ENCODE data around the gene CXCL6.

Gene CXCL6

DNA sequence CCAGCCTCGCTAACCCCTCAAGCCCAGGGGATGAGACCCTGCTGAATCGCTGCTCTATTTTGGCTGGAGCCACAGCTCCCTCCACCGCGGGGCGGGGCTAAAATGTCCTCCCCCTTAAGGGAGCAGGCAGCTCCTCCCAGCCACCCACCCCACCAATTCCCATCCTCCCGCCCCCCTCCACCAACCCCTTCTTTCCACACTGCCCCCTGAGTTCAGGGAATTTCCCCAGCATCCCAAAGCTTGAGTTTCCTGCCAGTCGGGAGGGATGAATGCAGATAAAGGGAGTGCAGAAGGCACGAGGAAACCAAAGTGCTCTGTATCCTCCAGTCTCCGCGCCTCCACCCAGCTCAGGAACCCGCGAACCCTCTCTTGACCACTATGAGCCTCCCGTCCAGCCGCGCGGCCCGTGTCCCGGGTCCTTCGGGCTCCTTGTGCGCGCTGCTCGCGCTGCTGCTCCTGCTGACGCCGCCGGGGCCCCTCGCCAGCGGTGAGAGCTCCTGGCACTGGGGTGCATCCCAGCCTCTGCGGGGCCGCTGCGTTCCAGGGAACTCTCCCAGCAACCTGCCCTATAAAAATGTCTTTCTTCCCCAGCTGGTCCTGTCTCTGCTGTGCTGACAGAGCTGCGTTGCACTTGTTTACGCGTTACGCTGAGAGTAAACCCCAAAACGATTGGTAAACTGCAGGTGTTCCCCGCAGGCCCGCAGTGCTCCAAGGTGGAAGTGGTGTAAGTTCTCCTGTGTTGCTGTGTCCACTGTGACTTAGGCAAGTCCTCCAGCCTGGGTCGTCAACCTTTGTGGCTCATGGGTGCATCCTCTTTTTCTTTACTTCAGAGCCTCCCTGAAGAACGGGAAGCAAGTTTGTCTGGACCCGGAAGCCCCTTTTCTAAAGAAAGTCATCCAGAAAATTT is at the start of gene CXCL6:
CXCL6 (plus strand) TSS at position 306 of the 907 bp plus-strand sequence; CDS start at position 379, 73 bp downstream.
- DNase-seq (ENCODE audit: low read depth): no peak

DNA sequence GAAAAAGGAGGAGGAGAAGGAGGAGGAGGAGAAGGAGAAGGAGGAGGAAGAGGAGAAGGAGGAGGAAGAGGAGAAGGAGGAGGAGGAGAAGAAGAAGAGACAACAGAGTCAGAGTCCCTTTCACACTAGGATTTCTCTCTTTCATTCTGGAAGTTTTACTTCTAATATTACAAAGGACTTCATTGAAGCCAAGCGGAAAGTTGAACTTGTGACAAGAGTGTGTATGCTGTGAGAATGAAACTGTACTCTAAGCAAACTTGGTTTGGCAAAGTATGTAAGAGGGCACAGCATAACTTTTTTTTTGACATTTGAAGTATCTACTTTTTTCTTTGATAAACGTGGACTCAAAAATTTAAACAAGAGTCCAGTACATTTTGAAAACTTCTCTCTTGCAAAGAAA is 48.1 kb upstream of the CXCL6 start:
- no peak for DNase-seq (ENCODE audit: low read depth)

DNA sequence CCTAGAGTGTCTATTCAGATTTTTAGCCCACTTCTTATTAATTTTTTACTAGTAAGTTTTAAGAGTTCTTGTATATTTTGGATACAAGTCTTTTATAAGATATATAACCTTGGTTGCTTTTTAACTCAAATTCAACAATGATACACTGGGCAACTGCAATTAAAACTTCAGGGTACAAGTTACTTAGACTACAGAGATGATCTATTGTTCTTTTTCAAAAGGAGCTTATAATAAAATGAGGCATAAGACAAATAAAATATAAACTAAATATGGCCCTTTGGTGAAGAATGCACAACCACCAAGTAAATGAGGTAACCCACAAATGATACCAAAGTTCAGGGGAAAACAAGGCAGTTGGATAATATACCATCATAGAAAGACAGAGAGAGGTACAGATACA is 37.6 kb upstream of the CXCL6 start:
- no peak for DNase-seq (ENCODE audit: low read depth)

DNA sequence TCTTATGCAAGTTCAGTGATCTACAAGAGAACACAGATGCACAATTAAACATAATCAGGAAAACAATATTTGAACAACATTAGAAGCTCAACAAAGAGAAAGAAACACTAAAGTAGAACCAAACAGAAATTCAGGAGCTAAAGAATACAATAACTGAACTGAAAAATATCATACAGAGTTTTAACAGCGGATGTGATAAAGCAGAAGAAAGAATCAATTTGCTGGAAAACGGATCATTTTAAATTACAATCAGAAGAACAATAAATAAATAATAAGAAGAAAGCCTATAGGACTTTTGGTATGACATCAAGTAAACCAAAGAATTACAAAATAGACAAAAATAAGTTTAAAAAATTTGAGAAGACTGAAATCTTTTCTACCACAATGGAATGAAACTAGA is 36.3 kb upstream of the CXCL6 start:
- DNase-seq (ENCODE audit: low read depth): no peak

DNA sequence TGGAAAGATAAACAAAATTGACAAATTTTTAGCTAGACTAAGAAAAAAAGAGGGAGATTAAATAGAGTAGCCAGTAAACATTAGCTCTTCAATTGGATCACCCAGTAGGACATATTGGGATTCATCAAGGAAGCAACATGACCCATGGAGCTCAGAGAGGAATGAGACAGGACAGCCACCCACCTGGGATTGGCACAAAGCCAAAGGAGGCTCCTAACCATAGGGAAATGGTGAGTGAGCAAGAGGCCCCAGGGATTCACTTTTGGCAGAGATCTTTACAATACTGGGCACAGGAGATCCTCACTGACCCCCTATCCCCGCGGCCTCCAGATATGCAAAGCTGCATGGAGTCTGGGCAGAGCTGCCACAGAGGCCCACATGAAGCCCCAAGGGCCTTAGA is 34.8 kb upstream of the CXCL6 start:
- no peak for DNase-seq (ENCODE audit: low read depth)

DNA sequence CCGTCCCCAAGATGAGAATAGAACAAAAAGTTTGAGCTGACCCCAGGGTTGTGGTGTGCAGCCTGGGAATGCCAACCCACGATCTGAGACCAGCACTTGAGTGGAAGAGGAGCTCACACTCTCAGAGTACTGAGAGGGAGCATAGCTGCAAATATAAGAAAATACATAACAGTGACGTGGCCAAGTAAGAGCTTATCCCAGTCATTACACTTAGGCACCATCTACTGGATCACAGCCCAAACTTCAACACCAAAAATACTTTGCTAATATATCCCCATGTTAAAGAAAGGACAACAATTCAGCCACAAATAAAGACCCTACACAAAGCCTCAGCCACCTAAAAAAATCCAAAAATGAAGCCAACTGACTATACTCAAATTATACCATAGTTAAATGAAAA is 33.3 kb upstream of the CXCL6 start:
- no peak for DNase-seq (ENCODE audit: low read depth)

DNA sequence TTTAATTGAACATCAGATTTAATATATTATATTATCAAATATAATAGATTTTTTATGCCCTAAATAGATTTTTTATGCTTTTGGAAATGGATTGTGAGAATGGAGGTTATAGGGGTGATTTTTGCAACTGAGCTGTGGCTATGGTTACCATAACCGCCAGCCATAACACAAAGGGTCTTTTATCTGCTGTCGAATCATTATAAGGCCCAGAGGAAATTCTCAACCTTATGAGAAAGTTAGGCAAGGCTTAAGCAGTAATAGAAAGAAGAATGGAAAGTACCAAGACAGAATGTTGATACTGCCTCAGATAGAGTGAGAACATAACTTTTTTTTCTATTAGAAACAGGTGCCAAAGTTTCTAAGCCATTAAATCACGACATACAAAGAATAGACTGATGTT is 26.3 kb upstream of the CXCL6 start:
- DNase-seq (ENCODE audit: low read depth): no peak

DNA sequence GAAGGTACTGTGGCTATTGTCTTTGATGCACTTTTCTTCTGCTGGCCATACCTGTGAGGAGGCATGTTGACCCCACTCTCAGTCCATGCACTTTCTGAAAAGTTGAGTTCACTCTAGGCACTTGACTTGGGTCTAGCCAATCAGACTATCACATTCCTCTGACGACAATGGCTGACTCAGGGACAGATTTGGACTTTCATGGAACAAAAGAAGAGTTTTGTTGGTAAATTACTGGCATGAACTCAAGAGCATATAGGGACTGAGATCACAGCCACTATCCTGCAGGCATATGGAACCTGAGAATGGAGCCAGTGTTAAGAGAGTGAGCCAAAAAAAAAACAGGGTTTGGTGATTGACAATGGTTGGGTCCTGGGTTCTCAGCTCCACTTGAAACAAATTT is 24.6 kb upstream of the CXCL6 start:
- no peak for DNase-seq (ENCODE audit: low read depth)

DNA sequence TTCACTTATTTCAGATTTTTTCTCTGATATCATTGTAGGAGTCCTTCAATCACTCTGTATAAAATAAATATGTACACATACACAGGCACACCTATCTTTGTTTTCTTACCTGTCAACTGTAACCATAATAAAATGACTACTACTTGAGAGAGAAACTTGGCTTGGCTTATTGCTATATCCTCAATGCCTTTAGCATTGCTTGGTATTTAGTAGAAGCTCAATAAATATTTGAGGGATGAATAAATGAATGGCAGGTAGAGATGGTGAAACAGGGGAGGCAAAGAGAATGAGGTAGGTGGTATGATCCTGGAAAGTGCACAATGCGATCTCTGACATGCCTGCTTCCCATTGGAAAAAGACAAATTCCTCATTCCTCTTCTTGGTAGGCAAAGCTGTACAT is 21.8 kb upstream of the CXCL6 start:
- DNase-seq (ENCODE audit: low read depth): no peak

DNA sequence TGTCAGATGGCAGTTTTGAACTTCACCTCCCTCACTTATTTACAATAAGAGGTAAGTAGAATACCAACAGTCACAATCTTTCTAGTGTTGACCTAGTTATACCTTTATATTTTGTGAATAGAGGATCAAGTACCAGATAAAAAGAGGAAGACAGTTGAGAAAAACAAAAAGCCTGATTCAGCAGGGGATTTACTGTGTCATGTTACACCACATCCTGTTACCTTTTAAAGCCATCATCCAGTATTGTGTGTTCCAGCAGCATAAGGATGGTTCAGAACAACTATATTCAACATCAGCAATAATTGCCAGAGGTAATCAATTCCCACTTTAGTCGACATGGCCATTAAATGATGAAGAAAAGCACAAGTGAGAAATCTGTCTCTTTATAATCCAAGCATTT is 21.3 kb upstream of the CXCL6 start:
- DNase-seq (ENCODE audit: low read depth): no peak

DNA sequence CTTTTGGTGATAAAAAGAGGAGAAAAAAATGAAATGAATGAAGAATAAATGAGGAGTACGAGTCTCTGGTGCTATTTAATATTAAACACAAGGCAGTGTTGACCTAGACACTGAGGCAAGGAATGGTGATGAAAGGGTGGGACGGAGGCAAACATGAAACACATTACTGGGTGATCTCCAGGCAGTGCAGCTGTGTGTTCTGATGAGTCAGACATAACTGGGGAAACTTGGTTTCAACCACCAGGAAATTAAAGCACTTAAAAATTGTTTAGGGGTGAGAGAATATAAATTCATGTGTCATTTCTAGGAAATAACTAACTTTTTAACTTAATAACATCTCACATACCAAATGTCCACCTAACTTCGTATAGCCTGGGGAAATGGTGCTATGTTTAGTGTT is 19.7 kb upstream of the CXCL6 start:
- DNase-seq (ENCODE audit: low read depth): peak; percentile 66

DNA sequence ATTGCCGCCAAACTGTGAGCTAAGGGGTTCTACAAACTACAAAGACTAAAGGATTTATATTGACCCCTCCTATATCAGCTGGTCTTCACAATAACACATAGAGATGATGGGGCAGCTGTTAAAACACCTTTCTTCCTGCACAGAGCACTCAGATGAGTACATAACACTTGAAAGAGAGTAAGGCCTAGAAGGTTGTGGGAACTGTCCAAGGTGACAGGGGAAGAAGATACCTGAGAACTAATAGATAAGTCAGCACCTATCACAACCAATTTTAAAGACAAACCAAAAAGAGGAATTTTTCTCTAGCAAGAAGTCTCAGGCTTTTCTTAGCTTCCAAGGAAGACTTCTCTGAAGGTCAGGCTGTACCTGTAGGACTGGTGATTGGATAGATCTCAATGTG is 19.1 kb upstream of the CXCL6 start:
- DNase-seq (ENCODE audit: low read depth): no peak

DNA sequence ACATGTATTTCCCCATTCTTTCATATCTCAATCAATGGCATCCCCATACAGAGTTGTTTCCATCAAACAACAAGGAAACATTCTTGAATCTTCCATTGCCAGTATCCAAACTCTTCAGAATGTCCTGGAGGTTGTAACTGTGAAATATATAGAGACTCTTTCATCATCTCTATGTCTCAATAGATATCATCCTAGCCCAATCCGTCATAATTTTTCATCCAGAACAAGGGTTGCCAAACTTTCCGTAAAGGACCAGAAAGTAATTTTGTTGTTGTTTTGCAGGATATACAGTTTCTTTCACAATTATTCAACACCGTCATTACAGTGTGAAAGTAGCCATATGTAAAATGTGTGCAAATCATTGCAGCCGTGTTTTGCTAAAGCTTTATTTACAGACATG is 15.2 kb upstream of the CXCL6 start:
- DNase-seq (ENCODE audit: low read depth): no peak

DNA sequence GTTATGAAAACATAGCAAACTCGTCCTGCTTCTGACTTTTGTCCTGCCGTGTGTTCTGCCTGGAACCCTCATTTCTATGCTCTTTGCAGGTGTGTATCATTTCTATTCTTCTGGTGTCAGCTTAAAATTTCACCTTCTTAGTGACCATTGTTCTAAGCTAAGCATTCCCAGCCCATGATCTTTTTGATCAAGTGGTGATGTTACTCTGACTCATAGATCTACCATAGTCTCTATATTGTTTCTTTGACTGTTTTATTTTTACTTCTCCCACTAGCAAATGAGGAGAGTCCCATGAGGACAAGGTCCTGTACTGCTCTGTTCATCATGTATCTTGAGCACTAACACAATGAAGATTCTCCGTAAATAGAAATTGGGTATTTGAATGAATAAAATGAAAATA is 14.1 kb upstream of the CXCL6 start:
- no peak for DNase-seq (ENCODE audit: low read depth)

DNA sequence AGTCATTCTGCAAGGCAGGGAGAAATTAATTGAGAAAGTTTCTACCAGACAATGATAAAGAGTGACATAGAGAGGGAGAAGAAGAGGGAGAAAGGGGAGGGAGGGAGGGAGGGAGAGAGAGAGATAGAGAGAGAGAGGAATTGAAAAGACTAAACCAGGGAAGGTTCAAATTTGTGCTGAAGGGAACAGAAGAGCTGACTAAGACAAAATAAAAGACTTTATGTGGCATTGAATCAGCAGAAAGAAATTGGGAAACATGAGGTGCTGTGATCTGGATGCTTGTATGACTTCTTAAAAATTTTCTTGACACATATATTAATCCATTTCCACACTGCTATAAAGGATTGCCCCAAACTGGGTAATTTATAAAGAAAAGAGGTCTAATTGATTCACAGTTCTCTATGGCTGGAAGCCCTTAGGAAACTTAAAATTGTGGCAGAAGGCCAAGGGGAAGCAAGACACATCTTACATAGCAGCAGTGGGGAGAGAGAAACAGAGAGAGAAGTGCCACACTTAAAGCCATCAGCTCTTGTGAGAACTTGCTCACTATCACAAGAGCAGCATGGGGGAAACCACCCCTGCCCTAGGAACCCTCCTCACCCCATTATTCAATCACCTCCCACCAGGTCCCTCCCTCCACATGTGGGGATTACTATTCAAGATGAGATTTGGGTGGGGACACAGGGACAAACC is 13.5 kb upstream of the CXCL6 start:
- DNase-seq (ENCODE audit: low read depth): no peak

DNA sequence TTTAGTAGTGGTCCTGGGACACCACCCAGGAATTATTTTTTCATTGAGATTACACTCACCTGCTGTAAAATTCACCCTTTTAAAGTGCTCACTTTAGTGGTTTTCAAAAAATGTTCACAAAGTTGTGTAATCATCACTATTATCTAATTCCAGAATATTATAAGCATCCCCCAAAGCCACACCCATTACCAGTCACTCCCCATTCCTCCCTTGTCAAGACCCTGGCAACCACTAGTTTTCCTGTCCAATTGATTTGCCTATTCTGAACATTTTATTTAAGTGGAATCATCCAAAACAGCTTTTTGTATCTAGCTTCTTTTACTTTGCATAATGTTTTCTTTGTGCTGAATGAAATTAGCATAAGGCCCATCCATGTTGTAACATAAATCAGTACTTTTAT is 12.7 kb upstream of the CXCL6 start:
- no peak for DNase-seq (ENCODE audit: low read depth)

DNA sequence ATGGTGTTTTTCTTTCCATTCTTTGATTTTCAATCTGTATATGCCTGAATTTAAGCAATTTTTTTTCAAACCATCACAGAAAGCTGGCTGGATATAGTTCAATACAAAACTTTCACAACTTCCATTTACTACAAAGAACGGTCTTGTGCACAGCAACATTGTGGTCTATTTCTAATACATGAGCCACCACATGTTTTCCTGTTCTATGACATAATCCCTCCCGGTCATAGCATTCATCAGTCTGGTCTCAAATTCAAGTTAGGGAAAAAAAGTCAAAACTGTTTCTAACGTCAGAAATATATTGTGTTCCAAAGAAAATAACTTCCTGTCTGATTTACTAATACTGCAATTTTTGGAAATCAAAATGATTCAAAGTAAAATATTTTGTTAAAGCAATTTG is 7.5 kb upstream of the CXCL6 start:
- no peak for DNase-seq (ENCODE audit: low read depth)

DNA sequence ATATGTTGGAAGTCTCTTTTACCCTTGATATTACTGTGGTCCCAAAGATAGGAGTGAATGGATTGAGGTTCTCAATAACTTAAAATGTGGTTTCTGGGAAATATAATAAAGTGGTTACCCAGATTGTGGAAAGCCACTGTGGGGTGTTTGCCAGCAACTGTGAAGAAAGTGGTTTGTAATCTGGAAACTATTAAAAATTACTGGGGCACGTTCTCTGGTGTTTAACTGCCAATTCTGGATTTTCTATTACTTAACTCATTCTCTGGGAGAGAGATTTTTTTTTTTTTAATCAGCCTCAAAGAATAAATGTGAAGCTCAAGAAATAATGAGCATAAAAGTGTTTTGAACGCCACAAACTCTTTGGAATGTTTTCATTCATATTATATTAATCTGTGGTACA is 4.9 kb upstream of the CXCL6 start:
- DNase-seq (ENCODE audit: low read depth): no peak

DNA sequence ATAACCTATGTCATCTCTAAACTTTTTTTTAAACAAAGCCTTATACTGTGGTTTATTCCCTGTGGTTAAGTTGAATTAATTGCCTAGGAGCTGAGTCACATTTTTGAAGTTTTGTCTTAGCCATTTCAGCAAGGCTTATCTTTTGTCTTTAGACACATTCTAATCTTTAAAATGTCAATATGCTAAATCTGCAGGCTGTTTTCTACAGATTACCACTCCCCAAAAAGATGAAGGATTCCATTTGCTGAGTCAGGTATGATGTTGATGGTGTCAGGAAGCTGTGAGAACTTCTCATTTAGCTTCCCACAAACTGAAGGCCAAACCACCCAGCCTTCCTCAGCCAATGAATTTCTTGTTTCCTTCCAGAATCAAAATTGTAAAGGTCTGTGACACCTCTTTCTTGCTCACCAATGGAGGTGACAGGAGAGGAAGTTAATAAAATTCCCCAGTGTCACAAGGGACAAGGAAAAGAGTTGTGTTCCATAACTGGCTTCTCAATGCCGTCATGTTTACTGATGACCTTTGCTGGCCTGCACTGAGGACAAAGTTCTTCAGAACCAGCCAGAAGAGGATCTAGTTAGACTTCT is 3.7 kb upstream of the CXCL6 start:
- no peak for DNase-seq (ENCODE audit: low read depth)

DNA sequence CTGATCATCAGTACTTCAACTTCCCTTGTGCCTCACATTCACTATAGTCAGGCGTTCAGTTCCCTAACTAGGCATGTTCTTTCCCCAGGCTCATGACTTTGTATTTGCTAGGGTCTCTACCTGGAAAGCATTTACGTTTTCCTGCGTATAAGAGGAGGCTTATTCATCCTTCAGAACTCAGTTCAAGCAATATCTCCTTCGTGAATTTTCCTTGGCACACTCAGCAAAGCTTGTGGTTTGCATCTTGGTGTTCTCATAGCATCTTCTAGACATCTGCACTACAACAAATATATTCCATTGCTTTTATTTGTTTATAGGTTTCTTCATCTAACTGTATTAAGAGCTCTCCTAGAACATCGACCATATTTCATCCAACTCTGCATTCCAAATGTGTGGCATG is 2.6 kb downstream of the CXCL6 start:
- no peak for DNase-seq (ENCODE audit: low read depth)

DNA sequence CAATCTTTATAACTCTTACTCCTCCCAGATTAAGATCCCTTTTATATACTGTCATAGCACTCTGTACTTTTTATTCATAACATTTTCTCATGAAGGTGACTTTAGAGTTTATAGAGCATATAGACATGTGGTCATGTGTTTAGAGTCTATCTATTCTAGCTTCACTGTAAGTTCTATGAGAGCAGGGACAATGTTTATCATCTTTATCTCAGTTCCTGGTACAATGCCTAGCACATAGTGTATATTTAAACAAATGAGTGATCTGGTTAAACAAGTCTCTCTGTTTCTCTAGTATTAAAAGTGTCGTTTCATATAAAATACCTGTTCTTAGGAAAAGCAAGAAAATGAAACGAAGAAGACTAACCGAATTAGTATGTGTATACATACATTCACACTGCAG is 3.2 kb downstream of the CXCL6 start:
- DNase-seq (ENCODE audit: low read depth): no peak

DNA sequence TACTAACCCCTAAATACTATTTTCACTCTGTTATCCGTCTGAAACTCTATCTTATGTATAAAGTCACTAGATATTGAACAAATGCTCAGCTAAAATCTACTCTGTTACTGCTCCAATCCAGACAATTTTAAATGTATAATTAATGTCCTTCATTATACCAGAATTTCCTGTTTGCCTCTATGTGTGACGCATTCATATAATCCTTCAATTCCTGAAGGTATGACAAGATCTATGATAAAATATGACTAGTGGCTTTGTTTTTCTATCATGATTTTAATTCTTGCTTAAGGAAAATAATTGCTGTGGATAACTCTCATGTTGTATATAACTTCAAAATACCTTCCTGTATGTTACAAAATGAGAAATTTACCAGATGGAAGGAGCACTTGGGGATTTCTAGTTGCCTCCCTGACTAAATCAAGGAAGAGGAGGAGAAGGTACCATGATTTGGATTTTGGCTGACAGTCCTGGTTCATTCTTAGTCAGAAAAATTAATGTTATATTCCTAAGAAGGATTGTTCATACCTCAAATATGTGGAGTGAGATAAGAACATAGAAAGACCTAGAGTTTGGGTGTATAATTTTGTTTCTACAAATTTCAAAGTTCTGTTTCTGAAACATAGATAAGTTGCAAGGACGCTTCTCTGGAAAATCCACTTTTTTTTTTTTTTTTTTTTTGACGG is 4.9 kb downstream of the CXCL6 start:
- DNase-seq (ENCODE audit: low read depth): no peak

DNA sequence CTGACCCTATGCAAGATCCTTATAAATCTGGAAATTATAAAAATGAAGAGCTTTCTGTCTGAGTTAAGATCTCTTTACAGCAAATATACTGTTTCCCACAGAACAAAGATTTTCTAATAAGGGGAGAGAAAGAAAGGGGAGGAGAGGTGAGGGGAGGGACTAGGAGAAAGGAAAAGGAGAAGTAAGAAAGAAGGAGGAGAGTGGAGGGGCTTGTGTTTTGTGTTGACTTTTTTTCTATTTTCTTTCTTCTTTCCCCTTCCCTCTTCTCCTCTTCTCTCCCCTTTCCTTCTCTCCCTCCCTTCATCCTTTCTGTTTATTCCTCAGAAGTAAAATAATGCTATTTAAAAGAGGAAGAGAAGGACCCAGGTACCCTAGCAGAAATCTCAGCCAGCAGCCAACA is 6.2 kb downstream of the CXCL6 start:
- DNase-seq (ENCODE audit: low read depth): no peak

Measured in fibroblast of the conjunctiva (primary cell).